Lung microvascular endothelial cell (primary cell): Measurements from ENCODE around the gene CDYL2. TPM values are rescaled to one million over a fixed set of nuclear protein-coding genes. Genes with fewer than 3 reads are reported as not detected.
"Not testable (repeated sequence)": the region's sequence is repeated elsewhere in the genome, so short reads cannot be mapped to it uniquely, and the experiment has no call there.

ENCODE experiments used
- DNase-seq, 2 donors: peaks; one replicate each; pipeline versions ENCODE4 v3.0.0 to v3.0.0-alpha.2; 2010; ENCODE audit warnings: low read depth in 2 of 2
- total RNA-seq: library from RNA; depleted of rRNA; stranded (reverse); fragments of >200 nt; gene quantifications from 2 replicates; pipeline ENCODE4 v1.2.1, GENCODE V29; 2014

The CDYL2 gene
- total RNA-seq, 1 donor from 2014 or later: 29.0 TPM

GRCh38 chr16:80809366-80809765 lies 5.0 kb upstream of the CDYL2 start:
- DNase-seq: no peak

- no peak for DNase-seq
Observed at GRCh38 chr16:80807906-80808305, 3.5 kb upstream of the CDYL2 start.

DNA sequence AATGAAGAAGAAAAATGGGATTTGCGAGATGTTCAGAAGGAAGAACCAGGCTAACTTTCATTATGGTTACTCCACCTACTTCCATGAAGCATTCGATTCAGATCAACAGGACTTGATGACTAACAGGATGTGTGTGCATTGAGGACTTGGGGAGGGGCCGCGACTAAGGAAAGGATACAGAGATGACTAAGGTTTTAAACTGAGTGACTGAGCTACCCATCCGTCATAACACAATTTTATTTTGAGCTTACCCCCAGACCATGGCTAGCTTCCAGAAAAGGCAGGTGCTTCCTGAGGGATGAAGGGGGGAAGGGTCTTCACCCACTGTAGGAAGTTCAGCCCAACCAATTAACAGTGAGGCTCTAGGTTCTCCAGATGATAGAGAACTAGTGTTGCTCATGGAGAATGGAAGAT lies 2.5 kb upstream of the CDYL2 start:
- DNase-seq: peak; percentile 83 to 99

GRCh38 chr16:80806289-80806688 lies 1.9 kb upstream of the CDYL2 start:
- DNase-seq: peak in 1 of 2 donors; percentile 53

- peak; percentile 78 to 84 for DNase-seq
Observed at GRCh38 chr16:80804056-80804525, 307 bp downstream of the CDYL2 start.

DNA sequence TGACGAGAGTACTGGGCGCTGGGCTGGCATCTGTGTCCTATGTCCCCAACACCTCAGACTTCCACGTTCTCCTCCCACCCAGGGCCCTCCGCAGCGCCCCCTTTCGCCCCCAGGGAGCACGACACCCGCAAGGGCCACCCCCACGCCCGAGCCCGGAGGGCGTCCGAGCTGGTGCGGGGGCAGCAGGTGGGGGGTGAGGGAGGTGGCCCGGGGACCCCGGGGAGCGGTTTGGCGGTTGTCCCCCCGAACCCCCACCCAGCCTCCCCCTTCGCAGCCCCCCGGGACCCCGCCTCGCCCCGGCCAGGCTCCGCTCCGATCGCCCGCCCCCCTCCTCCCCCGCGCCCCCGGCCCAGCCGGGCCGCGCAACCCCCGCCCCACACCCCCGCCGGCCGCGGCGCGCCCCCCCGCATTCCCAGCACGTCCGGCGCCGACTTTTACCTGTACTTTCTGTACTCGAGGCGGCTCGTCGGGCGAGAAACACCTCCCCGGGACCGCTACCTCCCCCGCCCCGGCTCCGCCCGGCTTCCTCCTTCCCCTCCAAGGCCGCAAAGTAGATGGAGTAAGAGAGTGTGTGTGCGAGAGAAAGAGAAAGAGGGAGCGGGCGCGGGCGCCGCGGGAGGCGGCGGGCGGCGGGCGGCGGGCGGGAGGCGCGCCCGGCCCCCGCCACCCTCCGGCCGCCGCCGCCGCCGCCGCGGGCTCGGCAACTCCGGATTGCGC lies 901 bp downstream of the CDYL2 start:
- peak; percentile 38 to 55 for DNase-seq

DNA sequence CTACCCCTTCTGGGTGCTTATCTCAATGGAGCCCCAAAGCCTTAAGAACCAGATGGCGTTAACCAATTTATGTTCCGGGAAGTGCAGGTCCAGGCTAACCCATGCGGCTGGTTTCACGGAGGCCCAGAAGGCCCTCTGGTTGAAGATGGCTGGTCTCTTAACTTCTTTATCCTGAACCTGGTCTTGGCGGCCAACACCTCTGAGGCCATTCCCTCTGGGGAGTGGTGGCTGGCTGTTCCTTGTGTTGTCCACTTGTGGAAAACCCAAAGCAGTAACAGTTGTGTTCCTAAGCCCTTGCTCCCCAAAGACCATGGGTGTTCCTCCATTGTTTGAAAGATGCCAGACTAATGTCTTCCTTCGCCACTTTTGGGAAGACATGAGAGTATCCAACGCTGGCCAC lies 1.5 kb downstream of the CDYL2 start:
- no peak for DNase-seq

DNA sequence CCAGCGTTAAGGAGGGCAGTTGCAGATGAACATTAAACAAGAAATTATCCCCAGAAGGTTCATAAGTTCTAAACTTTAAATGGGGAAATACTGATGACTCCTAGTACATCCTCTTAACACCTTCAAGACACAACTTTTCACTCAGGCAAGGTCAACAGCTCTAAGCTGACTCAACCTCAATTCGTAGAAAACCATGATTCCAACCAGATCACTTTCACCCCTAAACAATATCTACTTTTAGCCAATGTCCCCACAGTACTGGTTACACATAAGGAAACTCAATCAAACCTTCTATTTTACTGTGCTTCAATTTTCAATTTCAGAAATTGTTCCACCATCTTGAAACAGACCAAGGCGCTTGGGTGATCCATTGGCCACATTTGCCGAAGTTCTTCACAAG lies 2.3 kb downstream of the CDYL2 start:
- DNase-seq: no peak

GRCh38 chr16:80794071-80794470 lies 10.3 kb downstream of the CDYL2 start:
- no peak for DNase-seq

DNA sequence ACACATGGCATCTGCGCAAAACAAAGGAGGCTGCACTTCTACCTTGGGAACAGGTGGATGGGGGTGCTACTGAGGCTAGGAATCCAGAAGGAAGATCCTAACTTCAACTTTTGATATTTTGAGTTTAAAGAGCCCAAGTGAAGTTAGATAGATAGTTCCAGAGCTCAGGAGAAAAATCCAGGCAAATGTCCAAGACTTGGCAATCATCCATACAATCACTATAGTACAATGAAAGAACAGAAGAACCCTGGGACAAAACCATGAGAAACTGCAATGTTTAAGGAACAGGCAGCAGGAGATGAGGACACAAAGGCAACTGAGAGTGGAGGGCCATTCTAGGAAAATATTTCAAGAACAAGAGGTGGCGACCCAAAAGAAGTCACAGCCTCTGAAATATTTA lies 12.4 kb downstream of the CDYL2 start:
- DNase-seq: peak; percentile 33 to 41

DNA sequence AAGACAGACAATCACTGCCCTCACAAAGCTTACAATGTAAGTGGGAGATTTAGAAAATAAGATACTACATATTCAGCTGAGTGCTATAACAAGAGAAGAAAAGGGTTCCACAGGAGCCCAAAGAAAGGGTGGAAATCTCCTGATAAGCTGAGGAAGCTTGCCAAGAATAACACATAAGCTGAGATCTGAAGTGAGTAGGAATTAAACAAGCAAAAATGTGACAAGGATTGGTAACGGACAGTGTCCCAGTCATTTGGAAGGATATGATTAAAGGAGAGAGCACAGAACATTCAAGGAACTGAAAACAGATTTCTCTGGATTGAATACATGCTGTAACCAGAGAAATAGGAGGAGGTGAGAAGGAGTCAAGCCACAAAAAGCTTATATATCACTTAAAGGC lies 13.0 kb downstream of the CDYL2 start:
- peak in 1 of 2 donors; percentile 39 for DNase-seq

DNA sequence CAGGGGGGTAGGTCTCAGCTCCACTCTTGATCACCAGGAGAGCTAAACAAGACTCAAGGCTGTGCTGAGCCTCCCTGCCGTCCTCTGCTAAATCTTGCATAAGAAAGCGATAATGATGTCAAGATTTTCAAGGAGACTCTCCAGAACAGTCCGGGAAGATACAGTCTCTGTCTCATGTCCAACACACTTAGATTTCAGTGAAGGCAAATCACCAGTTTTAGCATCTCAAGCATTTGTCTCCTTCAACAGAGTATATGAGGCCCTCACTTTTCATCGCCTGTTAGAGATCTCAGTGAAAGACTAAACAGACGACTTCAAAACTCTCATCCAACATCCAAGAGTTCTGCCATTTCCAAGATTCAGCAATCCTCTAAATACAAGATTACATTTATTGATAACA lies 13.6 kb downstream of the CDYL2 start:
- DNase-seq: no peak

GRCh38 chr16:80788027-80788426 lies 16.4 kb downstream of the CDYL2 start:
- DNase-seq: peak in 1 of 2 donors; percentile 16

DNA sequence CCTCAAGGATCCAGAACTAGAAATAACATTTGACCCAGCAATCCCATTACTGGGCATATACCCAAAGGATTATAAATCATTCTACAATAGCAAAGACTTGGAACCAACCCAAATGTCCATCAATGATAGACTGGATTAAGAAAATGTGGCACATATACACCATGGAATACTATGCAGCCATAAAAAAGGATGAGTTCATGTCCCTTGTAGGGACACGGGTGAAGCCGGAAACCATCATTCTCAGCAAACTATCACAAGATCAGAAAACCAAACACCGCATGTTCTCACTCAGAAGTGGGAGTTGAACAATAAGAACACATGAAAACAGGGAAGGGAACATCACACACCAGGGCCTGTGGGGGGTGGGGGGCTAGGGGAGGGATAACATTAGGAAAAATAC lies 17.8 kb downstream of the CDYL2 start:
- not testable (repeated sequence) for DNase-seq

DNA sequence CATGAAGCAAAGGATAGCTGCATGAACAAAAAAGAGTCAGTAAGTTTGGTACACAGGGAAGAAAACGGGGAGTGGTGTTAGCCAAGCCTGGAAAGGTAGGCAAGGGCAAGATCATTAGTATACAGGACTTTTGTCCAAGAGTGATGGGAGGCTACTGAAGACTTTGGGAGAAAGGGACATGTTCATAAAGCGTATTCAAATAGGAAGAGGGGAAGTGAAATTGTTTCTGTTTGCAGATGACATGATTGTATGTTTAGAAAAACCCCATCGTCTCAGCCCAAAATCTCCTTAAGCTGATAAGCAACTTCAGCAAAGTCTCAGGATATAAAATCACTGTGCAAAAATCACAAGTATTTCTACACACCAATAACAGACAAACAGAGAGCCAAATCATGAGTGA lies 19.4 kb downstream of the CDYL2 start:
- no peak for DNase-seq

- peak; percentile 42 to 44 for DNase-seq
Observed at GRCh38 chr16:80778703-80779102, 25.7 kb downstream of the CDYL2 start.

GRCh38 chr16:80776856-80777255 lies 27.5 kb downstream of the CDYL2 start:
- no peak for DNase-seq

GRCh38 chr16:80775450-80775849 lies 28.9 kb downstream of the CDYL2 start:
- DNase-seq: no peak

GRCh38 chr16:80766798-80767197 lies 37.6 kb downstream of the CDYL2 start:
- DNase-seq: no peak

- DNase-seq: peak; percentile 12 to 46
Observed at GRCh38 chr16:80759419-80760162, 44.8 kb downstream of the CDYL2 start.

DNA sequence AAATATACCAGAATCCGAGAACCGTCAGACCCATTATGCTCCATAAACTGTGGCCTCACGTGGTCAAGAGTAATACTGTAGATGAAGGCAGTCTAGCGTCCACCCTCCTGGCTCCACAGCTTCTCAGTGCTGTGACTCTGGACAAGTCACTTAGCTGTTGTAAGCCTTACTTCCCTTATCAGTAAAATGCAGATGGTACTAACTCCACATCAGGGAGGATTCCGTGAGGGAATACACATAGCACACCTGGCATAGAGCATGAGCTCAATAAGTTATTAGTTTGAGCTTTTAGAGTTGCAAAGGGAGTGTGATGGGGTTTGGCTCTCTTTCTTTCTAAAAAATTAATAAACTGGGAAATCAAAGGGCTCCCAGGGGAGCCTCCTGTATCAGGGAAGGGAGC lies 49.9 kb downstream of the CDYL2 start:
- DNase-seq: no peak

DNA sequence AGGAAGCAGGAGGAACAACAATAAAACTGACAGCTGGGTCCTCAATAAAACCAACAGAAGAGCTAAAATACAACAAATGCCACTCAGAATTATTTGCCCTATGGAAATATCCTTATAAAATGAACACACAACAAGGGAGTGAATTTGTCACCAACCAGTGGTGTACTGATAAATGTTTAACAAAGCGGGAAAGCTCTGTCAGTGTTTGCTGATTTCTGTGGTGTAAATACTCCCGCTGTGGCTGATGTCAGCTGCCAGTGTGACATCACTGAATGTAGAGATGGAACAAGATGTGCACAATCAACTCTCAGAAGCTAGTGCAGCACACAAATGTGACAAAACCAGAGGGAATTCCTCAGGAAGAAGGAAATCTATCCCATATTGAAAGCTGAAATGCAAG lies 51.9 kb downstream of the CDYL2 start:
- peak in 1 of 2 donors; percentile 11 for DNase-seq

DNA sequence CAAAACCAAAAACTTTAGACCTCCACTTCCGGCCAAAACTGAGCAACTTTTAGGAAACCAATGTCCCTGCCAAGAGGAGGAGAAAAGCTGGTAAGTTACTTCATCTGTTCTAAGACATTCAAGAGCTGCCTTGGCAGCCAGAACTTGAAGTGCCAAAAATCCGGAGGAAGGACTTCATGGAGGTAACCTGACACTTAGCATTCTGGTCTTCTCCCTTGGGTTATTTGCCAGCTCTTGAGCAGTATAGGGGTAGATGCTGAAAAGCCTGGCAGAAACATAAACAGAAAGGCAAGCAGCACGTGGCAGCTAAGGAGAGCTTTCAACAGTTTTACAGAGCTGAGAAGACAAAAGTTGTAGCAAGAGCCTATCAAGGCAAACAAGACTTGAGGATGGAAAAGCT lies 53.2 kb downstream of the CDYL2 start:
- DNase-seq: peak in 1 of 2 donors; percentile 68
